Measurements from ENCODE around the gene CAMTA1.

DNA sequence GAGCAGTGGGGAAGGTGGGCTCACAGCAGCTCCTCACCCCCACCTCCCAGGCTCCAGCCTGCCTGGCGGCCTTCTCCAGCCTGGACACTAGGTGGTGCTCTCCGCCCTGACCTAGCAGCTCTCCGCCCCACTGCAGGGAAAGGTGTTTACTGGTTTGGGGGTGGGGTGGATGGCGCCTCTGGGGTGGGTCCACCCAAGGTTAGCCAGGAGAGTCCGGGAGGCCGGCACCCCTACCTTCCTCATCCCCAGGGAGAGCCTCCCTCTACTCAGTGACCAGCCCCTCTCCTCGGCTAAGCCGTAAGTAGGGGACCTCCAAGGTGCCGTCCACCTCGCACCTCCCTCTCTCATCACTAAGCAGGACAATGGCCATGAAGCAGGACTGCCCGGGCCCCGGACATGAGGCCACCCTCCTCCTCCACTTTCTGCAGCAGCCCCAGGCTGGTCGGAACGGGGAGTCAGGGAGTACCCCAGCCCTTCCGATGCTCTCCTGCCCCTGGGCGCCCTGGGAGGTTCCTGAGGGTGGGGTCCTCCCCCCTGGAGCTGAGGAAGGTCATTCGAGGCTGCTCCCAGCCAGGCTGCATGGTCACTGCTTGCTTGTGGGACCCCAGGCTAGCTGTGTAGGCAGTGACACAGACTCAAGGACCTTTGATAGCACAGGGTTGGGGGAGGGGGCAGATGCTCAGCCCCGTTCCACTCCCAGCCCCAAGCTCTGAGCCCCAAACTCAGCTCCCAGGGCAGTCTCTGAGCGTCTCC lies 884.5 kb downstream of the CAMTA1 start:
- TF ChIP-seq, protein P1, sequence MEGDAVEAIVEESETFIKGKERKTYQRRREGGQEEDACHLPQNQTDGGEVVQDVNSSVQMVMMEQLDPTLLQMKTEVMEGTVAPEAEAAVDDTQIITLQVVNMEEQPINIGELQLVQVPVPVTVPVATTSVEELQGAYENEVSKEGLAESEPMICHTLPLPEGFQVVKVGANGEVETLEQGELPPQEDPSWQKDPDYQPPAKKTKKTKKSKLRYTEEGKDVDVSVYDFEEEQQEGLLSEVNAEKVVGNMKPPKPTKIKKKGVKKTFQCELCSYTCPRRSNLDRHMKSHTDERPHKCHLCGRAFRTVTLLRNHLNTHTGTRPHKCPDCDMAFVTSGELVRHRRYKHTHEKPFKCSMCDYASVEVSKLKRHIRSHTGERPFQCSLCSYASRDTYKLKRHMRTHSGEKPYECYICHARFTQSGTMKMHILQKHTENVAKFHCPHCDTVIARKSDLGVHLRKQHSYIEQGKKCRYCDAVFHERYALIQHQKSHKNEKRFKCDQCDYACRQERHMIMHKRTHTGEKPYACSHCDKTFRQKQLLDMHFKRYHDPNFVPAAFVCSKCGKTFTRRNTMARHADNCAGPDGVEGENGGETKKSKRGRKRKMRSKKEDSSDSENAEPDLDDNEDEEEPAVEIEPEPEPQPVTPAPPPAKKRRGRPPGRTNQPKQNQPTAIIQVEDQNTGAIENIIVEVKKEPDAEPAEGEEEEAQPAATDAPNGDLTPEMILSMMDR (IDR thresholded peaks at IDR 0.05; ENCODE audit: insufficient read depth, low read depth, low read length) = peak; percentile 55
- no peak for TF ChIP-seq EZH2 (IDR thresholded peaks at IDR 0.05; ENCODE audit: insufficient read depth, low read length)

All from astrocyte (in vitro differentiated cells and primary cell).